Neural progenitor cell (in vitro differentiated cells): ENCODE data around the gene CLEC1A.

Source experiments
- EZH2 ChIP-seq: fragments of 200-600 bp; sonication (generic); IDR thresholded peaks from 2 replicates; pipeline ENCODE4 v1.6.1; 2017; ENCODE audit warnings: antibody characterized with exemption, mild to moderate bottlenecking, moderate library complexity
- TF ChIP-seq, protein P1 (sequence below): fragments of 200-600 bp; sonication (generic); IDR thresholded peaks from 2 replicates; pipeline ENCODE4 v1.5.1; 2017; ENCODE audit warnings: antibody characterized with exemption, mild to moderate bottlenecking

DNA sequence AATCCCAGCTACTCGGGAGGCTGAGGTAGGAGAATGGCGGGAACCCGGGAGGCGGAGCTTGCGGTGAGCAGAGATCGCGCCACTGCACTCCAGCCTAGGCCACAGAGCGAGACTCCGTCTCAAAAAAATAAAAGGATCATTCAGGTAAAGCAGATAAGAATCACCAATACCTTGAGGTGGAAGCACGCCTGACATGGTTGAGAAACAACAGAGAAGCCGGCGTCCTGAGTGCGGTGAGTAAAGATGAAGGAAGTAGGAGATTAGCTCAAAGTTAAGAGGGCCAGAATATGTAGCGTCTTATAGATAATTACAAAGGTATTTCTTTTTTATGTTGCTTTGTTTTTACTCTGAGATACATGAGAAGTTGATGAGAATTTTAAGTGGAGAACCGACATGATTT lies 16.5 kb upstream of the CLEC1A start:
- TF ChIP-seq, protein P1, sequence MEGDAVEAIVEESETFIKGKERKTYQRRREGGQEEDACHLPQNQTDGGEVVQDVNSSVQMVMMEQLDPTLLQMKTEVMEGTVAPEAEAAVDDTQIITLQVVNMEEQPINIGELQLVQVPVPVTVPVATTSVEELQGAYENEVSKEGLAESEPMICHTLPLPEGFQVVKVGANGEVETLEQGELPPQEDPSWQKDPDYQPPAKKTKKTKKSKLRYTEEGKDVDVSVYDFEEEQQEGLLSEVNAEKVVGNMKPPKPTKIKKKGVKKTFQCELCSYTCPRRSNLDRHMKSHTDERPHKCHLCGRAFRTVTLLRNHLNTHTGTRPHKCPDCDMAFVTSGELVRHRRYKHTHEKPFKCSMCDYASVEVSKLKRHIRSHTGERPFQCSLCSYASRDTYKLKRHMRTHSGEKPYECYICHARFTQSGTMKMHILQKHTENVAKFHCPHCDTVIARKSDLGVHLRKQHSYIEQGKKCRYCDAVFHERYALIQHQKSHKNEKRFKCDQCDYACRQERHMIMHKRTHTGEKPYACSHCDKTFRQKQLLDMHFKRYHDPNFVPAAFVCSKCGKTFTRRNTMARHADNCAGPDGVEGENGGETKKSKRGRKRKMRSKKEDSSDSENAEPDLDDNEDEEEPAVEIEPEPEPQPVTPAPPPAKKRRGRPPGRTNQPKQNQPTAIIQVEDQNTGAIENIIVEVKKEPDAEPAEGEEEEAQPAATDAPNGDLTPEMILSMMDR = no peak
- no peak for TF ChIP-seq EZH2
